H1 (cell line): ENCODE measurements around the gene RAD51B. TPM values are rescaled to one million over a fixed set of nuclear protein-coding genes. Genes with fewer than 3 reads are reported as not detected.

Source experiments
- CTCF ChIA-PET: fragments of 300-600 bp; sonication (Branson Sonifier 250); formaldehyde crosslinking; loops from one replicate; lab custom pipeline; 2021; ENCODE audit not compliant: partially characterized antibody; lab: Charles Lee
- POLR2A ChIA-PET: fragments of 300-600 bp; sonication (Branson Sonifier 250); formaldehyde crosslinking; loops from one replicate; lab custom pipeline; 2021; ENCODE audit warnings: inconsistent platforms; ENCODE audit not compliant: partially characterized antibody; lab: Charles Lee
- DNase-seq, 2 experiments: peaks; one replicate each; pipeline versions ENCODE4 v3.0.0 to v3.0.0-alpha.2; 2010 to 2022; ENCODE audit warnings: low spot score in 2 of 2, low read depth in 1 of 2, mixed read lengths in 1 of 2
- FAIRE-seq: peaks from 2 replicates; lab custom pipeline; 2011; peaks lifted over from hg19 to GRCh38; lab: Jason Lieb, UNC
- H2AFZ ChIP-seq: 2 replicates; pipeline ENCODE4 v1.8.1; 2012; ENCODE audit warnings: low read length, inconsistent platforms
- H2AK5ac ChIP-seq: 2 replicates; pipeline ENCODE4 v1.6.1; 2013; ENCODE audit warnings: low read depth, low read length
- H2BK120ac ChIP-seq: replicated peaks from 2 replicates; pipeline ENCODE3; 2013; ENCODE audit warnings: low read depth, low read length, inconsistent platforms
- H2BK12ac ChIP-seq: 2 replicates; pipeline ENCODE4 v1.6.1; 2013; ENCODE audit warnings: low read depth, low read length
- H2BK15ac ChIP-seq: 2 replicates; pipeline ENCODE4 v1.6.1; 2013; ENCODE audit warnings: low read length
- H2BK20ac ChIP-seq: 2 replicates; pipeline ENCODE4 v1.6.1; 2013; ENCODE audit warnings: low read length
- H2BK5ac ChIP-seq: 2 replicates; pipeline ENCODE4 v1.6.1; 2013; ENCODE audit warnings: low read depth, low read length
- H3K14ac ChIP-seq: 2 replicates; pipeline ENCODE4 v1.6.1; 2013; ENCODE audit warnings: inconsistent platforms; ENCODE audit not compliant: insufficient read length
- H3K18ac ChIP-seq: 2 replicates; pipeline ENCODE4 v1.6.1; 2013; ENCODE audit warnings: low read length; ENCODE audit errors: extremely low read depth
- H3K23ac ChIP-seq: 2 replicates; pipeline ENCODE4 v1.6.1; 2013; ENCODE audit warnings: inconsistent platforms; ENCODE audit not compliant: insufficient read length
- H3K23me2 ChIP-seq: 2 replicates; pipeline ENCODE4 v1.6.1; 2013; ENCODE audit warnings: low read depth, low read length
- H3K27ac ChIP-seq: 2 replicates; pipeline ENCODE4 v1.6.1; 2011; ENCODE audit warnings: low read depth, low read length, inconsistent platforms
- H3K27me3 ChIP-seq, 4 experiments: replicated peaks in 1 of 4; 1 replicate in 1 of 4; 2 replicates in 3 of 4; pipeline versions ENCODE4 v1.6.1 to v1.8.1; 2011 to 2013; ENCODE audit warnings: low read length in 3 of 4, mild to moderate bottlenecking in 3 of 4, inconsistent platforms in 2 of 4, mixed read lengths in 2 of 4, moderate library complexity in 1 of 4; ENCODE audit not compliant: control insufficient read depth in 3 of 4, insufficient read depth in 3 of 4; ENCODE audit errors: extremely low read depth in 1 of 4
- H3K36me3 ChIP-seq, 4 experiments: 2 replicates each; pipeline versions ENCODE4 v1.6.1 to v1.8.1; 2011 to 2013; ENCODE audit warnings: mild to moderate bottlenecking in 4 of 4, low read length in 3 of 4, moderate library complexity in 2 of 4, control low read depth in 1 of 4, inconsistent platforms in 1 of 4; ENCODE audit not compliant: insufficient read depth in 4 of 4, control insufficient read depth in 2 of 4
- H3K4ac ChIP-seq: replicated peaks from 2 replicates; pipeline ENCODE3; 2013; ENCODE audit warnings: low read length, low read depth, mixed read lengths, inconsistent platforms; ENCODE audit not compliant: insufficient read length
- H3K4me1 ChIP-seq, 4 experiments: replicated peaks in 1 of 4; 1 replicate in 1 of 4; 2 replicates in 3 of 4; pipeline versions ENCODE4 v1.6.1 to v1.8.1; 2011 to 2013; ENCODE audit warnings: low read length in 3 of 4, inconsistent platforms in 2 of 4, mixed read lengths in 1 of 4; ENCODE audit not compliant: insufficient read depth in 4 of 4, control insufficient read depth in 3 of 4
- H3K4me2 ChIP-seq, 2 experiments: 2 replicates each; pipeline versions ENCODE4 v1.6.1 to v1.8.1; 2011 to 2013; ENCODE audit warnings: low read depth in 2 of 2, low read length in 2 of 2, control low read depth in 1 of 2, inconsistent platforms in 1 of 2, mild to moderate bottlenecking in 1 of 2; ENCODE audit not compliant: insufficient read depth in 1 of 2
- H3K4me3 ChIP-seq, 4 experiments: fragments of 200-600, 300-600 bp in 1 of 4; sonication (generic), shearing (Covaris generic), sonication (Bioruptor Twin) in 1 of 4; 2 replicates each; pipeline versions ENCODE4 v1.5.1 to v1.8.1; 2011 to 2016; ENCODE audit warnings: low read length in 4 of 4, low read depth in 3 of 4, control low read depth in 2 of 4, inconsistent platforms in 2 of 4, mild to moderate bottlenecking in 2 of 4, mixed read lengths in 1 of 4, moderate library complexity in 1 of 4; ENCODE audit not compliant: insufficient read depth in 2 of 4; ENCODE audit errors: extremely low read depth in 1 of 4
- H3K56ac ChIP-seq: replicated peaks from 2 replicates; pipeline ENCODE3; 2013; ENCODE audit warnings: low read depth, mild to moderate bottlenecking, mixed read lengths, low read length, inconsistent platforms; ENCODE audit not compliant: insufficient read length
- H3K79me1 ChIP-seq: 2 replicates; pipeline ENCODE4 v1.6.1; 2013; ENCODE audit warnings: low read depth, low read length, control low read depth
- H3K79me2 ChIP-seq, 2 experiments: 2 replicates each; pipeline versions ENCODE4 v1.6.1 to v1.8.1; 2012 to 2013; ENCODE audit warnings: low read length in 2 of 2, mild to moderate bottlenecking in 2 of 2, inconsistent platforms in 1 of 2; ENCODE audit not compliant: insufficient read depth in 2 of 2, control insufficient read depth in 1 of 2
- H3K9ac ChIP-seq, 4 experiments: replicated peaks in 1 of 4; 1 replicate in 1 of 4; 2 replicates in 3 of 4; pipeline versions ENCODE4 v1.6.1 to v1.8.1; 2011 to 2013; ENCODE audit warnings: low read depth in 3 of 4, low read length in 3 of 4, control low read depth in 2 of 4, mild to moderate bottlenecking in 2 of 4, moderate library complexity in 2 of 4, inconsistent platforms in 1 of 4; ENCODE audit errors: extremely low read depth in 1 of 4
- H3K9me3 ChIP-seq, 2 experiments: 2 replicates each; pipeline versions ENCODE4 v1.6.1 to v1.8.1; 2012 to 2013; ENCODE audit warnings: mild to moderate bottlenecking in 2 of 2, moderate library complexity in 2 of 2, control low read depth in 1 of 2, inconsistent platforms in 1 of 2, low read depth in 1 of 2, low read length in 1 of 2, mixed read lengths in 1 of 2; ENCODE audit not compliant: insufficient read depth in 2 of 2
- H4K20me1 ChIP-seq, 2 experiments: replicated peaks in 1 of 2; 2 replicates each; pipeline versions ENCODE3 to v1.8.1; 2011 to 2013; ENCODE audit warnings: inconsistent platforms in 2 of 2, low read length in 2 of 2, mild to moderate bottlenecking in 1 of 2; ENCODE audit not compliant: insufficient read depth in 2 of 2, control insufficient read depth in 1 of 2
- H4K5ac ChIP-seq: 2 replicates; pipeline ENCODE4 v1.6.1; 2013; ENCODE audit warnings: low read length, low read depth, mixed read lengths, inconsistent platforms; ENCODE audit not compliant: insufficient read length
- H4K8ac ChIP-seq: 2 replicates; pipeline ENCODE4 v1.8.0; 2013; ENCODE audit warnings: mild to moderate bottlenecking, moderate library complexity, low read length, inconsistent platforms; ENCODE audit not compliant: insufficient read depth; ENCODE audit errors: extremely low read depth
- H4K91ac ChIP-seq: replicated peaks from 2 replicates; pipeline ENCODE3; 2013; ENCODE audit warnings: low read length, mixed read lengths, inconsistent platforms; ENCODE audit not compliant: insufficient read length
- CBX8 ChIP-seq: fragments of 300-800, 300-1000 bp; sonication (generic); IDR thresholded peaks from 2 replicates; pipeline ENCODE4 v1.7.1; 2016; ENCODE audit warnings: low read depth, low read length, borderline replicate concordance
- CHD2 ChIP-seq: IDR thresholded peaks from 2 replicates; pipeline ENCODE4 v1.6.1; 2012; ENCODE audit warnings: low read length, improper control_type of control experiment
- SP4 ChIP-seq: IDR thresholded peaks from 2 replicates; pipeline ENCODE4 v1.6.1; 2012; ENCODE audit warnings: low read length, inconsistent platforms
- TBP ChIP-seq: IDR thresholded peaks from 2 replicates; pipeline ENCODE4 v1.6.1; 2011; ENCODE audit warnings: low read depth, low read length, improper control_type of control experiment
- WGBS, 2 experiments: shearing (Covaris generic) in 1 of 2; methylation state at CpG; one replicate each; pipeline versions ENCODE4 v1.1.6 to v1.1.7; 2013 to 2015; ENCODE audit warnings: low lambda C conversion rate in 2 of 2, mixed read lengths in 2 of 2, inconsistent platforms in 1 of 2, low coverage in 1 of 2, missing lambda C conversion rate in 1 of 2; ENCODE audit not compliant: insufficient replicate concordance in 2 of 2, insufficient coverage in 1 of 2, insufficient read length in 1 of 2; ENCODE audit errors: extremely low coverage in 1 of 2, missing lambda C conversion rate in 1 of 2; 5-methylcytosine and 5-hydroxymethylcytosine counted together
- polyA plus RNA-seq, 7 experiments: library from polyadenylated mRNA; depleted of rRNA in 3 of 7; stranded (reverse) in 5 of 7; unstranded in 2 of 7; fragments of >200 nt in 5 of 7; fragments of 200-250 nt in 2 of 7; gene quantifications; 1 replicate in 5 of 7; 2 replicates in 1 of 7; 4 replicates in 1 of 7; pipeline versions ENCODE4 v1.2.1 to v1.2.3, GENCODE V29; 2011 to 2013; ENCODE audit warnings: missing spikeins in 2 of 7, mixed read lengths in 2 of 7
- total RNA-seq: library from RNA; stranded (reverse); fragmentation: NEBNext Ultra II Directional; extraction: Animal tissue kit (Norgen Biotek cat#: 25700); gene quantifications from 2 replicates; pipeline ENCODE4 v1.2.1, GENCODE V29; 2021

Gene RAD51B
- total and polyA plus RNA-seq, 2 of the 8 experiments (the other 6 are each of a cell fraction or from before 2014, with no cell fraction given): 3.9 to 14.9 TPM

DNA sequence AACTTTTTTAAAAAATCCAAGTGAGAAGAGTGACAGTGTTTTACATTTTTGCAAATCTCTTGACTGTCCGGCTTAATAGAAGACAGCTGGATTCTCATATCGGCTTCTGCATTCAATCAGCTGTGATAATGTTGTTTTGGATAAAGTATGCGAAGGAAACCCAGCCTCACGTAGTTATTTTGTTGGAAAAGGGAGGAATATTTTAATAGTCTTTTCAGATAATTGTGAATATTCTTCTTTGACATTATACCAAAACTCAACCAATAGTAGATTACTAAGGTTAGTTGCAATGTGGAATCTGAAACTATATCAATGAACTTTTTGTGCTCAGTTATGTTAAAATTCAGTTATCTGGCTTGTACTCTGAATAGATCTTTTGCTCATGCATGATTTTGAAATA, 696.8 kb downstream of the RAD51B start:
- Histone ChIP-seq H3K56ac (no peak overlapping the region), H4K20me1 (no peaks in the 10 kb centered on the region), H3K27ac (no peak overlapping the region), H3K9me3 (no peaks in the 10 kb centered on the region; a peak in 1 of 4 replicates), H3K9ac (no peak overlapping the region), H3K27me3 (no peaks in the 10 kb centered on the region), H3K4me1 (peaks cover 1 to 10% (median 6%) of the 10 kb centered on the region in 4 experiments; a peak in 6 of 7 replicates), H2AK5ac (no peak overlapping the region), H4K8ac (no peak overlapping the region), H2BK12ac (no peak overlapping the region), H2AFZ (no peak overlapping the region), H2BK5ac (no peak overlapping the region), H4K5ac (no peak overlapping the region), H2BK15ac (no peak overlapping the region), H3K4ac (no peak overlapping the region), H3K79me2 (no peaks in the 10 kb centered on the region), H3K36me3 (no peaks in the 10 kb centered on the region), H3K18ac (no peak overlapping the region), H3K23me2 (no peaks in the 10 kb centered on the region), H3K14ac (no peak overlapping the region), H4K91ac (no peak overlapping the region), H3K79me1 (no peaks in the 10 kb centered on the region), H2BK20ac (no peak overlapping the region), H3K23ac (no peak overlapping the region), H3K4me2 (no peak overlapping the region), H2BK120ac (no peak overlapping the region), H3K4me3 (no peak overlapping the region)
- POLR2A ChIA-PET: no interaction called here
- CTCF ChIA-PET: interaction anchor here (1.1 kb wide), 2 partner anchors 9 to 309 kb away, joined by 3 to 4 read pairs; no protein-coding TSS in a partner anchor
- FAIRE-seq (no peak), DNase-seq (no peak)
- 95% methylated on average over 4 of the region's 4 CpGs; no CpG with 5 or more reads in 1 of the 2 experiments for WGBS, 2 experiments
- TF ChIP-seq SP4: no peak
- TF ChIP-seq CBX8: no peak
- TF ChIP-seq TBP: no peak
- no peak for TF ChIP-seq CHD2
